HG03159 (cell line): Measurements from ENCODE around the gene TMEM225B.
"Not testable (repeated sequence)": the region's sequence is repeated elsewhere in the genome, so short reads cannot be mapped to it uniquely, and the experiment has no call there.

Source experiments
- ATAC-seq: cut with Tn5 transposase; IDR thresholded peaks from one replicate; pipeline ENCODE4 v1.9.1; 2021; ENCODE audit warnings: mild to moderate bottlenecking, moderate library complexity; ENCODE audit not compliant: unreplicated experiment

The TMEM225B gene

GRCh38 chr7:99653754-99654153 is 55.7 kb downstream of the TMEM225B start:
- ATAC-seq: no peak

GRCh38 chr7:99654626-99655025 is 56.6 kb downstream of the TMEM225B start:
- ATAC-seq: not testable (repeated sequence)

- not testable (repeated sequence) for ATAC-seq
These were observed 59.8 kb downstream of the TMEM225B start for GRCh38 chr7:99657879-99658278.
